HEK293T (cell line): ENCODE measurements around the gene TNS3.

Experiments used
- ARNT ChIP-seq: fragments of 450-650 bp; IDR thresholded peaks from 2 replicates; pipeline ENCODE4 v1.6.1; 2017; ENCODE audit warnings: mild to moderate bottlenecking
- BHLHE40 ChIP-seq: fragments of 450-650 bp; IDR thresholded peaks from 2 replicates; pipeline ENCODE4 v1.6.1; 2016; ENCODE audit warnings: mild to moderate bottlenecking, moderate library complexity, borderline replicate concordance
- CTBP1 ChIP-seq: fragments of 450-650 bp; IDR thresholded peaks from 2 replicates; pipeline ENCODE4 v1.6.1; 2016; ENCODE audit warnings: borderline replicate concordance
- ELF4 ChIP-seq: fragments of 450-650 bp; IDR thresholded peaks from 2 replicates; pipeline ENCODE4 v1.6.1; 2017; ENCODE audit warnings: antibody characterized with exemption
- SP1 ChIP-seq: fragments of 450-650 bp; IDR thresholded peaks from 2 replicates; pipeline ENCODE4 v1.6.1; 2017
- ZNF384 ChIP-seq: fragments of 450-650 bp; IDR thresholded peaks from 2 replicates; pipeline ENCODE4 v1.6.1; 2016

GRCh38 chr7:47350425-47350824, 231.5 kb downstream of the TNS3 start:
- TF ChIP-seq ARNT, result no peak
- no peak for TF ChIP-seq SP1
- no peak for TF ChIP-seq ZNF384
- no peak for TF ChIP-seq ELF4
- no peak for TF ChIP-seq CTBP1
- TF ChIP-seq BHLHE40, result no peak
